HG03045 (cell line): ENCODE measurements around the gene SAXO2.
A peak's percentile ranks its signal among the peaks of the same experiment; 100 is the strongest.
"Not testable (repeated sequence)": the region's sequence is repeated elsewhere in the genome, so short reads cannot be mapped to it uniquely, and the experiment has no call there.

Source experiments
- ATAC-seq: cut with Tn5 transposase; IDR thresholded peaks from one replicate; pipeline ENCODE4 v1.9.1; 2021; ENCODE audit warnings: mild to moderate bottlenecking, moderate library complexity; ENCODE audit not compliant: unreplicated experiment

Gene SAXO2

DNA sequence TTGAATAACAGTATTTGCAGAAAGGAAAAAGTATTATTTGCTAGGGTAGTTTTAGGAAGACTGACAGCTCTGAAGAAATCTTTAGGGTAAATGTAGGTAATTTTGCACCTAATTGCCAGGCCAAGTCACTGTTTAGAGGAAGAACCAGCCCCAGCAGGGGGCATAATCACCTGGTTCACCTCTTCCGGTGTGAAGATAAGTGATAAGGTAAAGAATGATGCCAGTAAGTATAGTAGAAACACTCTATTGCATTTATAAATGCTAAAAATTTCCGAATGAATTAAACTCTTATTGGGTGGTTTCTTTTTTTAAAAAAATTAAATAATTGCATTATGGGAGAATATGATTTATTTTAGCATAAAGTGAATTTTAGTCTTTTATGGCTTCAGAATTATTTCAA lies 21.8 kb downstream of the SAXO2 start:
- not testable (repeated sequence) for ATAC-seq

DNA sequence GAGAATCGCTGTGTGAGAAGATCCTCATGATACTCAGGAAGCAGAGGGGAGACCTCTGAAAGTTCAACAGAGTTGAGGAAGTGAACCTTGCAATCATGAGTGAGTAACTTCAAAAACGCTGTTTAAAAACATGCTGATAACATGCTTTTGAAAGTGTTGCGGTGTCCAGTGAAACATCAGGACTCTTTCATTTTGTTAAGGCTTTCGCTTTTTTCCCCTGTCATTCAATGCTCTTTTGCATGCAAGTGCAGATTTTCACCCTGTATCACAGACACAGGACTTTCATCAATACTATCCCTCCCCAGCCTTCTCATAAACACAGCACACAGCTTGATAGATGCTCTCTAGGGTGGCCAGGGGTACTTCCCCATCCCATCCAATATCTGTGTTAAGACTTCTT lies 23.9 kb downstream of the SAXO2 start:
- ATAC-seq: peak; percentile 75

DNA sequence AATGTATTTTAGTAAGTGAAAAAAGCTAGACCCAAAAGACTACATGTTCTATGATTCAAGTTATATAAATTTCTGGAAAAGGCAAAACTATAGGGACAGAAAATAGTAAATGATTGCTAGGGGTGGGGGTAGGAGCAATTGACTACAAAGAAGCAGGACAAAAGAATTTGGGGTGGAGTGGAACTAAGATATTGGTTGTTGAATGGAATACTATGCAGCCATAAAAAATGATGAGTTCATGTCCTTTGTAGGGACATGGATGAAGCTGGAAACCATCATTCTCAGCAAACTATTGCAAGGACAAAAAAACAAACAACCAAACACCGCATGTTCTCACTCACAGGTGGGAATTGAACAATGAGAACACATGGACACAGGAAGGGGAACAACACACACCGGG lies 25.6 kb downstream of the SAXO2 start:
- ATAC-seq: not testable (repeated sequence)

DNA sequence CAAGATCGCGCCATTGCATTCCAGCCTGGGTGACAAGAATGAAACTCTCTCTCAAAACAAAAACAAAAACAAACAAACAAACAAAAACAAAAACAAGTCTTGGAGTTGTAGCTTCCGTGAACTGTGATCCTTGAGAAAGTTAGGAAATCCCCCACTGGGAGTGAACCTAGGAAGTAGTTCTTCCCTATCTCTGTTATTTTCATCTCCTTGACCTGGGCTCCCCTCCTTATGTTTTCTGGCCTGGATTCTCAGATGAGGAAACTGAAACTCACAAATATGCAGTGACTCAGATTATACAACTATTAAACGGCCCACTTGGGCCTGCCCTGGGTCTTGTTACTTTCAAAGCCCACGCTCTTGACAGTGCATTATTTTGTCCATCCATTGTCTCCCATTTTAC lies 29.7 kb downstream of the SAXO2 start:
- ATAC-seq: no peak

DNA sequence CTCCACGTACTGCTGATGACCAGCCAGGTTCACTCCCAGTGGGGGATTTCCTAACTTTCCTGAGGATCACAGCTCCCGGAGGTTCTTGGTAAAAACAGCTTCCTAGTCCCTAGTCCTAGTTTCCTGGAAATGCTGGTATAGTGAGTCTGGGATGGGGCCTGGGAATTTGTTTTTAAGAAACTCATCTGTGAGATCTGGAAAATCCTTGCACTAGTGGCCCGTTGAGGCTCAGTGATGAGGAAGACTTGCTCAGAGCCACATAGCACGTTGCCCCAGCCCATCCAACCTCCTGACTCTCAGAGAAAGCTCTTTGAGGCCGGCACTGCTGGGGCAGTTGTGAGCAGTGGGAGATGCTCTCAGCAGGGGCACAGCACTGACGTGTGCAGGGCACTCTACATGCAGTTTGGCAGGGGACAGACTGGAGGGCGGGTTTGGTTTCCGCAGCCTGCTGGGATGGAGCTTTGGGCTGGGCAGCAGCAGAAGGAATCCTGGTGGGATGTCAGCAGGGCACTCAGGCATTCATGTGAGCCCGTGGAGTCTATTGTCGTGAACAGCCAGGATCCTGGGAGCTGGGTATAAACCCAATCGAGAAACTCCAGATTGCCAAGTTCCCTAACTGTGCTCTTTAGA lies 31.6 kb downstream of the SAXO2 start:
- no peak for ATAC-seq

DNA sequence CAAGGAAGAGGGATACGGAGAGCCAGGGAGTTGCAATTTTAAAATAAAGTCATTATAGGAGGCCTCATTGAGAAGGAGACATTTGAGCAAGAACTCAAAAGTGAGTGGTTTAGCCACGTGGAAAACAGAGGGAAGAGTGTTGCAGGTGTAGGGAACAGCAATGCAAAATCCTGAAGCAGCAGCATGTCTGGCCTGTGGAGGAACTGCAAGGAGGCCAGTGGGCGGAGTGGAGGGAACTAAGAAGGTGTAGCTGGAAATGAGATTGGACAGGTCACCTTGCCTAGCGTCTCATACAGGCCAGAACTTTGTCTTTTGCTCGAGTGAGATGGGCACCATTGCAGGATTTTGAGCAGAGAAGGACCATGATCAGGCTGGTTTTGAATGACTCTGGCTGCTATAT lies 34.9 kb downstream of the SAXO2 start:
- no peak for ATAC-seq

DNA sequence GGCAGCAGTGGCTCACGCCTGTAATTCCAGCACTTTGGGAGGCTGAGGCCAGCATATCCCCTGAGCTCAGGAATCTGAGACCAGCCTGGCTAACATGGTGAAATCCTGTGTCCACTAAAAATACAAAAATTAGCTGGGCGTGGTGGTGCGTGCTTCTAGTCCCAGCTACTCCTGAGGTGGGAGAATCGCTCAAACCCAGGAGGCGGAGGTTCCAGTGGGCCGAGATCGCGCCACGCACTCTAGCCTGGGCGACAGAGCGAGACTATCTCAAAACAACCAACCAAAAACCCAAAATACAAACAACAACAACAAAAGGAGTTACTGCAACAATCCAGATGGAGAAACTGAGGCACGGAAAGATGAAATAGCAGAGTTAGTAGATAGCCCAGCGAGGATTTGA lies 35.4 kb downstream of the SAXO2 start:
- no peak for ATAC-seq

DNA sequence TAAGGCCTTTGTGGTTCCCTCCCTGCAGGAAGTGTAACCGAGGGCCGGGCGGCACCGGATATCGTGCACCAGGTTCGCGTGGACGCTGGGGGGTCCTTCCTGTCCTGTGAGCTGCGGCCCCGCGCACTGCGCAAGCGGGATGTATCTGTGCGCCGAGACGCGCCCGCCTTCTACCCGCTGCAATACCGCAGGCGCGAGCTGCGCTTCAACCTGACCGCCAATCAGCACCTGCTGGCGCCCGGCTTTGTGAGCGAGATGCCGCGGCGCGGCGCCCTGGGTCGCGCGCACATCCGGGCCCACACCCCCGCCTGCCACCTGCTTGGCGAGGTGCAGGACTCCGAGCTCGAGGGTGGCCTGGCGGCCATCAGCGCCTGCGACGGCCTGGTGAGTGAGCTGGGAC lies 35.9 kb downstream of the SAXO2 start:
- no peak for ATAC-seq

DNA sequence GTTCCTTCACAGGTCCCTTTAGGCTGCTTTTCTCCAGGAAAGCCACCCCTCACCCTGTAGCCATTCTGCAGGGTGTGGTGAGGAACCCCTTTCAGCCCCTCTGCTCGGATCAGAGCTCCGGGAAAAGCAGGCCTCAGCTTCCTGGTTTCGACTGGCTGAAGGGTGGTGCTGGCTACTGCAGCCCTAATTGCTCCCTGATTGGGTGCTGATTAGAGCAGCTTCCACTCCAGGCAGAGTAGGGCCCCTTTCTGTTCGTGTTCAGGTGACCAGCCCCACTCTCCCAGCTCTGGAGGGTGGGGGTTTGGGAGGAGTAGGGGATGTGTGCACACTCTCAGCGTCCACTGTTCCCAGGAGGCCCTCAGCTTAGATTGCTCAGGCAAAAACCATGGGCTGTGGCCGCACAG lies 36.9 kb downstream of the SAXO2 start:
- not testable (repeated sequence) for ATAC-seq

DNA sequence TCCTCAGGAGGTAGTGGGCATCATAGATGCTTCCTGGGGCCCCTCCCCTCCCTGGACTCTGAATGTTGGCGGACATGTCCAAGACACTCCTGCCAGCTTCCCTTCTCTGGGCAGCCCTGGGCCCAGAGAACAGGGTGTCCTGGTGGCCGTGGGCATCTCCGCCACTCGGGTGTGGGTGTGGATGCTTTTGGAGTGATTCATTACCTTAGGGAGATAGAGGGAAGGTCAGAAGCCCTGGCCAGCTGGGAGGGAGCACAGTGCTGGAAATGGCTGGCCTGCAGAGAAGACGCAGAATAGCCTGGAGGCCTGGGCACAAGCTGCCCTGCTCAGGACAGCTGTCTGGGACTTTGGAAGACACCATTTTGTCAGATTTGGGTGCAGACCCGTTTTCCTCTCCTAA lies 37.7 kb downstream of the SAXO2 start:
- ATAC-seq: not testable (repeated sequence)

DNA sequence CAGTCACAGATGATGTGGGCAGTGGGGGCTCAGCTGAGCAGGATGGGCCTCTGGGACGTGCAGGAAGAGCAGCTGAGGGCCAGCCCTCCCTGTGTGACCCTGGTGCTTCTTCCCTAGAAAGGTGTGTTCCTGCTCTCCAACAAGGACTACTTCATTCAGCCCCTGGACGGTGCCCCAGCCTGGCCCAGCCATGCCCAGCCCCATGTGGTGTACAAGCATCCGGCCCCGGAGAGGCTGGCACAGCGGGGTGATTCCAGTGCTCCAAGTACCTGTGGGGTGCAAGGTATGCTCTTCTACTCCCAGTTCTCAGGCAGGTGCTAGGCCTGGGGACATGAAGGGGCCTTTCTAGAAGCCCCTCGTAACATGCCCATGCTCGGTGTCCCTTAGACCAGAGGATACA lies 38.3 kb downstream of the SAXO2 start:
- no peak for ATAC-seq

DNA sequence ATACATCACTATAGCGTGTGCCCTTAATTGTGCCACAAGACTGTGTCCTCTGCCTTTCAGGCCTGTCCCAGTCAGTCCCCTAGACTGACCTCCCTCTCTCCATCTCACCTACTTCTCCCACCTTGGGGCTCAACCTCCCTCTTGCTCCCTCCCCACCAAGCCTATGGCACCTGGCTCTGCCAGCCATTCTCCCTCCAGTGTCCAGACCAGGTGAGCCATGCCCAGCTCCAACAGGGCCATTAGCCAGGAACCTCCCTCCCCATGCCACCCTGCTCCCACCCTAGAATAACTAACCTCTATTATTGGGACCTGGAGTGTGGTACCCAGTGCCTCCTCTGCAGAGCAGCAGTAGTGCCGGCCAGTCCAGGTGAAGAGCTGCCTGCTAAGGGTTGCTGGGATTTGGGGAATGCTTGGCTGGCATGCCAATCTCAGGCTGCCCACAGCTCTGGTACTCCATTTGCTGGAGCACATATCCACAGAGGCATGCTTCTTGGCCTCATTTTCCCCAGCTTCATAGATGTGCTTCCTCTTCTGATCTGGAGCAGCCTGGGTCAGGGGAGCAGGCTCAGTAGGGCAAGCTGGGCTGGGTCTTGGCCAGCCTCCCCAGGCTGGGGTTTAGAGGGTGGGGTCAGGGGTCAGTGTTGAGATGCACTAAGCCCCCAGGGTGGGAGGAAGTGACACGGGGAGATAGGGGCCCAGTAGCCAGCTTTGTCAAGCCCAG lies 38.8 kb downstream of the SAXO2 start:
- ATAC-seq: no peak

DNA sequence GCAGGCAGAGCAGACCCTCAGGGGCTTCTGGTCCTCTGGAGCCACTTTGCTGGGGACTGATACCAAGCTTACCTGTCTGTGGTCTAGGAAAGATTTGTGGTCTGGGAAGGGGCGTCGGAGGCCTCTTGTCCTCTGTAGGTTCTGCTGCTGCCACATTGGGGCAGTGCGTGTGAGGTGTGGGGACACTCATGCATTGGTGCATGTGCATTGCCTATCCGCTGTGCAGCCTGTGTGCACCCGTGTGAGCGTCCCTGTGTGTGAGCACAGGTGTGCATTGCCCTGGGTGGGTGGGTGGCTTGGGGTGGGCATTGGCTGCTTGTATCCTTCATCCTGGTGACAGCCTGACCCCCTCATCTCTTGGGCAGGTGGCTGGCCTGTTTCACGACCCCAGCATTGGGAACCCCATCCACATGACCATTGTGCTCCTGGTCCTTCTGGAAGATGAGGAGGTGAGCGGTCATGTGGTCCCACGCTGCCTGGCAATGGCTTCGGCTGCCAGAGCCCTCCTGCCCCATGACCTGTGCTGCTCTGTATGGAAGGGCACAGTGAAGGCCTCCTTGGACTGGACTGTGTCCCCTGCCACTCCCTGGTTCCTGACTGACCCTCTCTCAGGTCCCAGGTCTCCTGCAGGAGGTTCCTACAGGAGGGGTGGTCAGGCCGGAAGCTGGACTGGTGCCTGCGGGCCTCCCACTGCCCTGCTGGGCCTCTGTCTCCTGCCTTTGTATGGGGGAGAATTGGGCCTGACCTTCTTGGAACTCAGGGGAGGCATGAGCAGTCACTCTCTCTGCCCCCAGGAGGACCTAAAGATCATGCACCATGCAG lies 41.5 kb downstream of the SAXO2 start:
- ATAC-seq: no peak

DNA sequence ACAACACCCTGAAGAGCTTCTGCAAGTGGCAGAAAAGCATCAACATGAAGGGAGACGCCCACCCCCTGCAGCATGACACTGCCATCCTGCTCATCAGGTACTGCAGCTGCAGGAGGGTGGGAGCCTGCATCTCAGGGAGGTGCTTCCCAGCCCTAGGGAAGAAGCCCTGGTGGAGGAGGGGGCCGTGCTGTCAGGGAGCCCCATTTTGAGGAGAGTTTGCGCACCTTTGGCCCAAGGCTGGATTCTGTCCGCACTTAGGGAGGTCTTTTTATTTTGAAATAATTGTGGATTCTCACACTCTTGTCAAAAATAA lies 42.1 kb downstream of the SAXO2 start:
- ATAC-seq: no peak

DNA sequence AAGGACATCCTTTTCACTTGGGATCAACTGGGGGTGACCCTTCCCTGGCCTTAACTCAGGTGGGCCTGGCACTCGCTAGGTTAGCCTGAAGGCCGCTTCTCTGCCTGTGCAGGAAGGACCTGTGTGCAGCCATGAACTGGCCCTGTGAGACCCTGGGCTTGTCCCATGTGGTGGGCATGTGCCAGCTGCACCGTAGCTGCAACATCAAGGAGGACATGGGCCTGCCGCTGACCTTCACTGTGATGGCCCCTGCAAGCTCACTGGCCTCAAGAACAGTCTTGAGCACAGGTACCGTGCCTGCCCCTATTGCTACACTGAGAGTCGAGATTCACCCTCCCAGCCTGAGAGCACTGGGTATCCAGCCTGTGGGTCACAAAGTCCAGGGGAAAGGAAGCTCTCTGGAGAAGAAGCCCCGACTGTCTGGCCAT lies 43.0 kb downstream of the SAXO2 start:
- no peak for ATAC-seq

DNA sequence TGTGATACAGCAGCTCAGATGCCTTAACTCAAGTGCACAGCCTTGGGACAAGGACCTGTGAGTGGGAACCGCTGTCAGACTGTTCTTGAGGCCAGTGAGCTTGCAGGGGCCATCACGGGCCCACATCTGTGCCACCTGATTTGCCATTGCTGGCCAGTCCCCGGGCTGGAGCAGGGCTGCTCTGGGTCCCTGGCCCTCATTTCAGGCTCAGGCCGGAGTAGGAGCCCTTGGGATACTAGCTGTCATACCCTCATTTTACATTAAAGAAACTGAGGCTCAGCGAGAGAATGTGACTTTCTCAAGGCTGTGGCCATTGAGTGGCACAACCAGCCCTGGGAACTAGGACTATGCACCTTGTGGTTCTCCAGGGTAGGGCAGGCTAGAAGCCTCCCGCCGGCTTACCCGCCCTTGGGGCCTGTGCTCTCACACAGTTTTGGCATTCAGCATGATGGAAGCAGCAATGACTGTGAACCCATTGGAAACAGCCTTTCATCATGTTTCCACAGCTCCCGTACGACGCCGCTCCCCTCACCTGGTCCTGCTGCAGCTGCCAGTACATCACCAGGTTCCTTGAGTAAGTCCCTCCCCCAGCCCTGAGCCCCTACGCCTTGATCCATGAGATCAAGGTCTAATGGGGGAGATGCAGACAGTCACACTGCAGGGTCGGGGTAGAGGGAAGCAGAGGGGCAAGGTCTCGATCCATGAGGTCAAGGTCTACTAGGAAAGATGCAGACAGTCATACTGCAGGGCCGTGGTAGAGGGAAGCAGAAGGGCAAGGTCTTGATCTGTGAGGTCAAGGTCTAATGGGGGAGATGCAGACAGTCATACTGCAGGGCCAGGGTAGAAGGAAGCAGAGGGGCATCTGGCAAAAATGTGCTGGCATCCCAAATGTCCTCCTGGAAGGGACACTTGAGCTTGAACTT lies 44.4 kb downstream of the SAXO2 start:
- no peak for ATAC-seq

DNA sequence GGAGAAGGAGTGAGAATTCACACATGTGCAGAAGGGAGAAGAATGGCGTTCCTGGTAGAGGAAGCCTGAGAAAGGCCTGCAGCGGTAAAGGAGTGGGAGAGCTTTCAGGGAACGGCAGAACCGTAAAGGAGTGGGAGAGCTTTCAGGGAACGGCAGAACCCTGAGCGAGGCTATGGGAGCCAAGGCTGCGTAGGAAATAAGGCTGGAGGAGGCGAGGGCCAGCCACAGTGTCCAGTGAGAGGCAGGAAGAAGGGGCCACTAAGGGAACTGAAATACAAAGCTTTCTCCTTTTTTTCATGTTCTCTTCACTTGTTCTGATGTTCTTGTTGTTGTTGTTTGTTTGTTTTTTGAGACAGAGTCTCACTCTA lies 45.1 kb downstream of the SAXO2 start:
- no peak for ATAC-seq

DNA sequence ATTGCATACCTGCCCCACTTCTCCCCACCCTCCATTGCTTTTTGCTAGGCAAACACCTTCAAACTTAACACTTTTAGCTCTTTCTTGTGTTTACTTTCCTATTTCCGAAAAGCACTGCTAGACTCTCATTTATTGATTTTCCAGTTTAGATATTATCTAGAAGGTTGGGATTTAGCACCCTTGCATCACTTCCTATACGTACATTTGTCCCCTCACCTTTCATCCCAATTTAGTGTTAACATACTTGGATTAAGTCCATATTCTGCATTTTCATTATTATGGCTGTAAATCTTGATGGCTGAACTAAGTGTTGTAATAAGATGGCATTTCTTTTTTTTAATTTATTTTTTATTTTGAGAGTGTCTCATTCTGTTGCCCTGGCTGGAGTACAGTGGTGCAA lies 47.2 kb downstream of the SAXO2 start:
- ATAC-seq: no peak

DNA sequence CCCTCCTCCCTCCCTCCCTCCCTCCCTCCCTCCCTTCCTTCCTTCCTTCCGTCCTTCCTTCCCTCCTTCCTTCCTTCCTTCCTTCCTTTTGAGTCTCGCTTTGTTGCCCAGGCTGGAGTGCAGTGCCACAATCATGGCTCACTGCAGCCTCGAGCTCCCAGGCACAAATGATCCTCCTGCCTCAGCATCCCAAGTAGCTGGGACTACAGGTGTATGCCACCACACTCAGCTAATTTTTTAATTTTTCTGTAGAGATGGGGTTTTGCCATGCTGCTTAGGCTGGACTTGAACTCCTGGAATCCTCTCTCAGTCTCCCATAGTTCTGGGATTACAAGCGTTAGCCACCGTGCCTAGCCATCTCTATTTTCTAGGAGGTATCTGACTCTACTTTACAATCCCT lies 48.7 kb downstream of the SAXO2 start:
- not testable (repeated sequence) for ATAC-seq

DNA sequence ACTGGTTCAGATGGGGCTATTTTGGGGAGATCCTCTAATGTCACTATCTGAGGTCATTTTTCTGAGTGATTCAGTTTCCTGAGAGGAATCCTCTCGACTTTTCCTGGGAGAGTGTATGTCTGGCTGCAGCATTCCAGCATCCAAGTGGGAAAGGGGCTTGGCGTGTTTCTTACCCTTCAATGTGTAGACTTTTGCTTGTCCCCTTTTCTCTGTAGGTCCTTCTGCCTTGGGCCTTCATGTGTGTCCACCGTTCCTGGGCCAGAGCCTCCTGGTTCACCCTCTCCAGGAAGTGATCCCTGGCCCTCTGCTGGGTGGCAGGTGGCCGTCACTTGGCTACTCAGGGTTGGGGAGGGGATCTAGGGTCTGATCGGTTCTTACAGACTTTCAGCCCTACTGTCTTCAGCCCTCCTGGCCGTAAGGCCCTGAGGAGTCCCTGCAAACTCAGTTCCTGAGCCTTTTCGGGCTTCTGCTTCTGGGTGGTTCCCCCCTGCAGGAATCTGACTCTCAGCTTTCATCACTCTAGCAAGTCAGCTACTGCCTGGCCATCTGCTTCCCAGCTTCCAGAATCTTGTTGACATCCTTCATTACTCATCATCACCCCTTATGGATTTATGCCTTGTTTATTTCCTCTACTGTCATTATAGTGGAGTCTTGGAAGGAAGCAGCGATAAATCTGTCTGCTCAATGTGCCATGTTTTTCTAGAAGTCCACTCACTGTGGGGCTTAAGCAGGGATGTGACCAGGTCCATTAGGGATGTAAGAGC lies 50.1 kb downstream of the SAXO2 start:
- ATAC-seq: no peak
